GM18499 (cell line): ENCODE results near the gene MYL5.
"Not testable (repeated sequence)": the region's sequence is repeated elsewhere in the genome, so short reads cannot be mapped to it uniquely, and the experiment has no call there.

Source experiments
- ATAC-seq: cut with Tn5 transposase; IDR thresholded peaks from one replicate; pipeline ENCODE4 v1.9.1; 2021; ENCODE audit warnings: moderate number of reproducible peaks; ENCODE audit not compliant: insufficient read depth, unreplicated experiment

MYL5 gene

DNA sequence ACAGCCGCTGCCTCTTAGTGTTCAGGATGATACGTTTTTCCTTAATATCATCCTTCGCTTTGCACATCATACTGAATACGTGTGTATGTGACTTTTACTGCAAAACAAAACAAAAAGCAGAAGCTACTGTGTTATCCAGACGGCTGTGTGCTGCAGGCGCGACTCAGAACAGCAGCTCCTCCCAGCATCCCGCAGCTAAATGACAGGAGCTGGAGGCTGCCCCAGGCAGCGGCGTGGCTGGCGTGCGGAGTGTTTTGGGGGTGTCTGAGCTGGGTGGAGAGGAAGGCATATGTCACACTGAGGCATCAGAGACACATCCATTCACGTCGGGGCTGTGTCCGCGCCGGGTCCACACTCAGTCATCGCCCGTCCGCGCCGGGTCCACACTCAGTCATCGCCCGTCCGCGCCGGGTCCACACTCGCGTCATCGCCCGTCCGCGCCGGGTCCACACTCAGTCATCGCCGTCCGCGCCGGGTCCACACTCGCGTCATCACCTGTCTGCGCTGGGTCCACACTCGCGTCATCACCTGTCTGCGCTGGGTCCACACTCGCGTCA lies 47.9 kb downstream of the MYL5 start:
- ATAC-seq, result no peak

DNA sequence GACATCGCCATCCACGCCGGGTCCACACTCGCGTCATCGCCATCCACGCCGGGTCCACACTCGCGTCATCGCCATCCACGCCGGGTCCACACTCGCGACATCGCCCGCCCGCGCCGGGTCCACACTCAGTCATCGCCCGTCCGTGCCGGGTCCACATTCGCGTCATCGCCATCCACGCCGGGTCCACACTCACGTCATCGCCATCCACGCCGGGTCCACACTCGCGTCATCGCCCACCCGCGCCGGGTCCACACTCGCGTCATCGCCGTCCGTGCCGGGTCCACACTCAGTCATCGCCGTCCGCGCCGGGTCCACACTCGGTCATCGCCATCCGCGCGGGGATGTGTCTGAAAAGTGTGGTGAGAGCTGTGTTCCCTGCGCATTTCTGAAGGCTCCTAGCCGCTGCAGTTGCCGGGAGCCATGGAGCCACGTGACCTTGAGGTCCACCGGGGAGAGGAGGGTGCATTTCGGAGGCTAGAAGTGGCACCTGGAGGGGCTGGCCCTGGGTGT lies 48.6 kb downstream of the MYL5 start:
- ATAC-seq, result no peak

DNA sequence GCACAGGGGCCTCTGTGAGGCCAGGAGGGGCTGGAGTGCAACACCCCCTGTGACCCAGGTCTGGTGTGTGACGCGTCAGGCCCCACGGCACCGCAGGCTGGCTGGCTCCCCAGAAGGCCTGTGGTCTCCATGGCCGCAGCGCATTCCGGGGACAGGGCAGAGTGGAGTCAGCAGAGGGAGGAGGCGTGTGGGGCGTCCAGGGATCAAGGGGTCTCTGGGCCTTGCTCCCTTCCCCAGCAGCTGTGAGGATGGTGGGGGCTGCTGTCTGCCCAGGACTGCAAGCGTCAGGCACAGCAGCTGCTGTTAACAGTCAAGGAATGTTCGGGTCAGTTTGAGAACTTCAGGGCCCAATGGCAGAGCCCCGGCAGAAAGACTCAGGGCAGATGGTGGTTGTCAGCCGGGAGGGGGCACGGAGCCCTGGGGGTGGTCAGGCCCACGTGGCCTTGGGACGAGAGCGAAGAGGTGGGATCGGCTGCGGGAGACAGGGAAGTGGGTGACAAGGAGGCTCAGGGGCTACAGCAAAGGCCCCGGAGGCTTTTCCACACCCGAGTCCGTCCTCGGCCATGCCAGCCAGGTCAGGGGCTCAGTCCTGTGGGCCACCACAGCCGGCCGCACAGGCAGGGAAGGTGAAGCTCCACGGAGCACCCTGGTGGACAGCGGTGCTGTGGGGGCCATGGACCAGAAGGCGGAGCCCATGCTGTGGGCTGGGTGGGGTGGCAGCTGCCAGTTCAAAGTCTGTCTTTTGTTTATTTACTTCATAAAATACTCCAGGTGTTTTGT lies 49.6 kb downstream of the MYL5 start:
- no peak for ATAC-seq

DNA sequence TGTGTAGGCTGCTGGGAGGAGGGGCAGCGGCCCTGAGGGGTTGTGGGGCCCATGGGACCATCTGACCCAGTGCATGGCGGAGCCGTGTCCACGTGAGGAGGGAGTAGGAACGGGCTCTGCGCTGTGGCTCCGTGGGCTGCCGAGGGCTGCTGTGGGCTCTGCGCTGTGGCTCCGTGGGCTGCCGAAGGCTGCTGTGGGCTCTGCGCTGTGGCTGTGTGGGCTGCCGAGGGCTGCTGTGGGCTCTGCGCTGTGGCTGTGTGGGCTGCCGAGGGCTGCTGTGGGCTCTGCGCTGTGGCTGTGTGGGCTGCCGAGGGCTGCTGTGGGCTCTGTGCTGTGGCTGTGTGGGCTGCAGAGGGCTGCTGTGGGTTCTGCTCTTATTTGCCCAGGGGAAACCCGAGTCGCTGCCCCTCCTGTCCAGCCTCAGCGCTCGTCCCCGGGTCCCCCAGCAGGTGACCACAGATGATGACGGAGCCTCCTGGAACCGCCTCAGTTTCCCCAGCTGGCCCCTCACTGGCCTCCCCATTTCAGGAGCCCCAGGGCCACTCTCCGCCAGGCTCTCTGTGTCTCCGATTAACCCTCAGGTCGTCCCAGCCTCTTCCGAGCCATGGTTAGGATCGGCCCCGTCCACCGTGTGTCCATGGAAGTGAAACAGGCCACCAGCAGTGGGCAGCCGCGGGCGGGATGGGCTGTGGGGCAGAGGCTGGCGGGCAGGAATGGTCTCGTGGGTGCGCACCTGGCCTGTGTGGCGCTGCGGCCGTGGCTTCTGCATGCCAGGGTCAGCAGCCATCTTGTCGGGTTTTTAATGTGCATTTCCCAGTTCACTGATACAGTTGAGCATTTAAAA lies 51.3 kb downstream of the MYL5 start:
- ATAC-seq, result no peak

DNA sequence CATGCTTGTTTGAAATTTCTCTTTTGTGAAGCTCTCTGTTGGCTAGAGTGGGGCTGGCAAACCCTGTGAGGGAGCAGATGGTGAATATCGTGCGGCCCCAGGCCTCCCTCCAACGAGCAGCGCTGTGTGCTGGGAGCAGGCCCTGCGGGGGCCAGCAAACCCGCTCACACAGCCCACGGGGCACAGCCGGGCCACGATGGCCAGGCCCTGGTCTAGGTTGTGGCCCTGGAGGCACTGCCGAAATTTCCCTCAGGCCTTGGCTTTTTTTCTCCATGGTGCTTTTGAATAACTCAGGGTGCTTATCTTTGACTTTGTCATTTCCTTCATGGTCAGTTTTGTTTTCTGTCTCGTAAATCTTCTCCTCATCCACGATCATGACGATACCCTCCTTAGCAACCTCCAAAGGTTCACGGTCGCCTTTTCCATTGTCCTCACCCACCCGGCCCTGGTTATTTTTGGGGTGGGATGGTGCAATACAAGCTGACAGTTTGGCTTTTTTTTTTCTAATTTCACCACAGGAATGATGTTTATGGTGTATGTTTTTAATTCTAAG lies 52.0 kb downstream of the MYL5 start:
- ATAC-seq, result no peak

DNA sequence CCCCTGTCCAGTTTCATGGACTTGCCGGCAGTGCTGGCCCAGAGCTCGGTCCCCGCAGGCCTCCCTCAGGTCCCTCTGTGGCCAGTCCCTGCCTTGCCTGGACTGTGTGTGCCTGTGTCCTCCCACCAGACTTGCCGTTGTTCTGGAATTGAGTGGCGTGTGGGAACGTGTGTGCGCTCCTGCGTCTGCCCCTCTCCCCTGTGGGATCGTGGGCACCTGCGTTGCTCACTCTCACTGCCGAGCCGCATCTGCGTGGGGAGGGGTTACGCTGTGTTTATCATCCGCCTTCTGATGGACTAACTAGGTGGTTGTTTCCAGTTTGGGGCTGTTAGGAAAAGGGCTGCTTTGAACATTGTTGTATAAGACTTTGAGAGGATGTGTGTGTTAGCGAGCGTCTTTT lies 52.5 kb downstream of the MYL5 start:
- no peak for ATAC-seq

DNA sequence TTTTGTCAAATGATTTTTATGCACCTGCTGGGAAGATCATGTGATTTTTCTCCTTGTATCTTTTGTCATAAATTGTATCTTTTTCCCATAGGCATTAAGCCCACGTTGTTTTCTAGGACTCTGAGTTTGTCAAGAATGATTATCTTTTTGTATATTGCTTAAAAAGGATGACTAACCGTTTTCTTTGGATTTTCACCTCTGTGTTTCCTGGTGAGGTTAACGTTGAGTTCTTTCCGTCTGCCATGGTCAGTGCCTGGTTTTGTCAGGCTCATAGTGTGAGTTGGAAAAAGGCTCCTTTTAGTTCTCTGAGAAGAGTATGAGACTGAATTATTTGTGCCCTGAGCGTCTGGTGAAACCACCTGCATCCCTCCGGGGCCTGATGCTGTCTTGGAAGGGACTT lies 53.2 kb downstream of the MYL5 start:
- ATAC-seq, result no peak

DNA sequence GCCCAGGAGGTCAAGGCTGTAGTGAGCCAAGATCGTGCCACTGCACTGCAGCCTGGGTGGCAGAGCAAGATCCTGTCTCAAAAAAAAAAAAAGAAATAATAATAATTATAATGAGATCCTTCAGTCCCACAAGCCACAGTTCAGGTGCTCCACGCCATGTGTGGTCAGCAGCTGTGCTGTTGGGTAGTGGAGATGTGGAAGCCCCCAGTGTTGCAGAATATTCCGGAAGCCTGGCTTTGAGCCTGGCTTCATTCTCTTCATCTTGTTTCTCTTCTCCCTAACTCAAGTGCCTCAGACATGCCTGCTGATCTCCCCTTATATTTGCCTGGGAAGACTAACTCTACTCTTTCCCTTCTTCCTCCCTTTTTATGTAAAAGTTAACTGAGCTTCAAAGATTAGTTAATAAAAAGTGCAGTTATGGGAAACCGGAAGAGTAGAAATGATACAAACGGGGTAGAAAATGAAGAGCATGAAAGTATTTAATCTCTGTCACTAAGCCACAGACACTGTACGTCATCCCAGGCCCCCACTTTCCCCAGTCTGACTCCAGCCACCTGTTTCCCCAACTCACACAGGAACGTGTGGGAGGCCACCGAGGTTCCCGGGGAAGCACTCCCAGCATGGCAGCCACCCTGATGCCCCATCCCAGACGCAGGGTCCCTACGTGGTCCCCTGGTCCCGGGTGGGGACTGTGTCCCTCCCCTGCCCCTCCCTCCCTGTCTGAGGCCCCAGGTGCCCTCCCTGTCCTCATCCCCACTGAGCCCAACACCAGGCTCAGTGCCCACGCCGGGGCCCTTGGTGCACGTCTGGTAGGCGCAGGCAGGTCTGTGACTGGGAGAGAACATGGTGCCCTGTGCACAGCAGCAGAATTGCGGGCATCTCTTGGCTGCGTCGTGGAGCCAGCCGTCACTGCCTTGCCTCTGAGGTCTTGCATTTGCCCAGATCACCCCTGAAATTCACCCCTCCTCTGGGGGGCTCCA lies 55.3 kb downstream of the MYL5 start:
- no peak for ATAC-seq

DNA sequence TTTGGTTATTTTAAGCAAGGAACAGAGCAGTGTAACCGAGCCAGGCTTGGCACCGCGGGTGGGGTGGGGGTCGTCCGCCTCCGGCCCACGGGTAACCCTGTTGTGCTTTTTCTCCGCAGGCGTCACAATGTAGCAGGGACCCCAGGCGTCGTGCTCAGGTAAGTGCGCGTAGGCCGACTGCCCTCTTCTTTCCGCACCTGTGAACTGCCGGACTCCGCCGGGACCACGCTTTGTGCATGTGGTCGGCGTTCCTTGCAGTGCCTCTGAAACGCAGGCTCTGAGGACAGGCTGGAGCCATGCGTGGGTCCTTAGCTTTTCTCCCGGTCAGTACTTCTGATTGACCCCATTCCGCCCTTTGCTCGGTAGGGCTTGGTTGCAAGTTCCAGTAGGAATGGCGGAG lies 56.2 kb downstream of the MYL5 start:
- ATAC-seq, result no peak

DNA sequence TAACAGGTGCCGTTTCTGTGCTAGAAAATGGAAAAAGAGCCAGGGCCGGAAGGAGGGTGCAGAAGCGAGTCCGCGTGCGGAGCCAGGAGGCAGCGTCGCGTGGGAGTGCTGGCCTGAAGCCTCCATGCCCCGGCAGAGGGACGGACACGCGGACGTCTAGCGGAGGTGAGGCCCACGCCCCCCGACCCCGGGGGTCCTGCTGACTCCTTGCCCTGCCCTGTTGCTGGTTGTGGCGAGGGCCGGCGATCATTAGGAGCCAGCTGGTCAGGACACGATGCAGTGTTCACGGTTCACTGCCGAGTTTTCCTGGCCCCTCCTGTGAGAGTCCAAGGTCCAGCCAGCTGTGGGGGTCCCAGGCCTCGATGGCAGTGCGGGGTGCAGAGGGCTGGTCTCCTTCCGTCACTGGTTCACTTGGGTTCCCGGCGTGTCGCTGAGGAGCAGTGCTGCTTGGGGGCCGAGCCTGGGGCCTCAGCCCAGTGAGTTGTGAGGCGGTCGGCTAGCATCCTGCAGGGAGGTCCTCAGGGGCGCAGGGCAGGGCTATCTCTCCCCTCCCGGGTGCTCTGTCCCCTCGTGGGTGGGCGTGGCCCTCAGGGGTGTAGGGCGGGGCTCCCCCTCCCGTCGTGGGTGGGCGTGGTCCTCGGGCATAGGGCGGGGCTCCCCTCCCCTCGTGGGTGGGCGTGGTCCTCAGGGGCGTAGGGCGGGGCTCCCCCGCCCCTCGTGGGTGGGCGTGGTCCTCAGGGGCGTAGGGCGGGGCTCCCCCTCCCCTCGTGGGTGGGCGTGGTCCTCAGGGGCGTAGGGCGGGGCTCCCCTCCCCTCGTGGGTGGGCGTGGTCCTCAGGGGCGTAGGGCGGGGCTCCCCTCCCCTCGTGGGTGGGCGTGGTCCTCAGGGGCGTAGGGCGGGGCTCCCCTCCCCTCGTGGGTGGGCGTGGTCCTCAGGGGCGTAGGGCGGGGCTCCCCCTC lies 56.9 kb downstream of the MYL5 start:
- not testable (repeated sequence) for ATAC-seq
